PC-9 (cell line): ENCODE measurements around the gene STXBP2. TPM values are rescaled to one million over a fixed set of nuclear protein-coding genes. Genes with fewer than 3 reads are reported as not detected.

ENCODE experiments used
- BruUV-seq: library from RNA; stranded (reverse); fragments of 400-500 nt; replicated peaks from 2 replicates; lab custom pipeline; 2021; lab: Mats Ljungman, UMichigan
- CTCF ChIA-PET: fragments of 300-600 bp; sonication (Branson Sonifier 250); formaldehyde crosslinking; loops from one replicate; lab custom pipeline; 2022; ENCODE audit warnings: antibody characterized with exemption; lab: Charles Lee
- POLR2A ChIA-PET: fragments of 300-600 bp; sonication (Branson Sonifier 250); formaldehyde crosslinking; loops from one replicate; lab custom pipeline; 2022; ENCODE audit warnings: antibody characterized with exemption; ENCODE audit not compliant: unreplicated experiment; lab: Charles Lee
- DNase-seq, 2 experiments: peaks; one replicate each; pipeline versions ENCODE4 v3.0.0 to v3.0.0-alpha.2; 2015 to 2022; ENCODE audit warnings: mixed read lengths in 1 of 2
- H2AFZ ChIP-seq: fragments of 200-600 bp; sonication (generic); 2 replicates; pipeline ENCODE4 v1.8.1; 2017; ENCODE audit warnings: antibody characterized with exemption
- H3F3A ChIP-seq: fragments of 200-600 bp; sonication (generic); 2 replicates; pipeline ENCODE4 v1.8.1; 2017; ENCODE audit warnings: antibody characterized with exemption, mild to moderate bottlenecking, low read depth; ENCODE audit not compliant: insufficient read depth
- H3K27ac ChIP-seq: fragments of 200-600 bp; sonication (generic); 2 replicates; pipeline ENCODE4 v1.6.1; 2016; ENCODE audit warnings: mixed run types
- H3K27me3 ChIP-seq: fragments of 200-600 bp; sonication (generic); 2 replicates; pipeline ENCODE4 v1.6.1; 2016; ENCODE audit warnings: low read depth, mixed run types; ENCODE audit not compliant: insufficient read depth
- H3K36me3 ChIP-seq: fragments of 200-600 bp; sonication (generic); 2 replicates; pipeline ENCODE4 v1.6.1; 2016; ENCODE audit warnings: low read depth, mixed run types
- H3K4me1 ChIP-seq: fragments of 200-600 bp; sonication (generic); replicated peaks from 2 replicates; pipeline ENCODE4 v1.6.1; 2016; ENCODE audit warnings: mixed run types; ENCODE audit not compliant: insufficient read depth
- H3K4me2 ChIP-seq: fragments of 200-600 bp; sonication (generic); 2 replicates; pipeline ENCODE4 v1.6.1; 2017; ENCODE audit warnings: mixed run types
- H3K4me3 ChIP-seq: fragments of 200-600 bp; sonication (generic); 2 replicates; pipeline ENCODE4 v1.6.1; 2016; ENCODE audit warnings: mixed run types
- H3K79me2 ChIP-seq: fragments of 200-600 bp; sonication (generic); 2 replicates; pipeline ENCODE4 v1.6.1; 2017; ENCODE audit warnings: low read depth, mixed run types
- H3K9me2 ChIP-seq: fragments of 200-600 bp; sonication (generic); 2 replicates; pipeline ENCODE4 v1.8.1; 2017; ENCODE audit warnings: mild to moderate bottlenecking; ENCODE audit not compliant: insufficient read depth
- H3K9me3 ChIP-seq: fragments of 200-600 bp; sonication (generic); 2 replicates; pipeline ENCODE4 v1.8.1; 2016; ENCODE audit warnings: low read depth; ENCODE audit not compliant: insufficient read depth
- H4K20me1 ChIP-seq: fragments of 200-600 bp; sonication (generic); 2 replicates; pipeline ENCODE4 v1.8.1; 2017; ENCODE audit not compliant: insufficient read depth
- CTCF ChIP-seq: fragments of 200-600 bp; sonication (generic); conservative IDR thresholded peaks from 2 replicates; pipeline ENCODE4 v1.6.1; 2017; ENCODE audit warnings: mixed run types, antibody characterized with exemption, mild to moderate bottlenecking, moderate library complexity
- EZH2 ChIP-seq: fragments of 200-600 bp; sonication (generic); IDR thresholded peaks from 2 replicates; pipeline ENCODE4 v1.8.0; 2017; ENCODE audit warnings: antibody characterized with exemption, low read depth
- intact Hi-C: fragments of 100-400 bp; cut with micrococcal nuclease; formaldehyde crosslinking; loops from one replicate; pipeline ENCODE4 v1.10.0; 2022; ENCODE audit not compliant: unreplicated experiment
- total RNA-seq: library from RNA; stranded (reverse); gene quantifications from 2 replicates; pipeline ENCODE4 v1.2.3, GENCODE V29; 2021

STXBP2 gene
- total RNA-seq, 1 experiment from 2014 or later = 148 TPM

- H3K9me3 ChIP-seq = no peaks in the 10 kb centered on the region
- TF ChIP-seq EZH2 (no peak), CTCF (no peak)
- H3K27ac ChIP-seq = no peak overlapping the region
- no peak overlapping the region for H2AFZ ChIP-seq
- 0 out of 2 replicates have a peak, but pooled peaks cover 10% of the 10 kb centered on the region for H4K20me1 ChIP-seq
- no peak overlapping the region for H3K4me2 ChIP-seq
- H3K4me1 ChIP-seq = peaks cover 14% of the 10 kb centered on the region
- H3K79me2 ChIP-seq = peaks cover 40% of the 10 kb centered on the region
- H3K9me2 ChIP-seq = no peaks in the 10 kb centered on the region
- POLR2A ChIA-PET = no interaction called here
- H3K27me3 ChIP-seq = no peaks in the 10 kb centered on the region
- no peak for DNase-seq
- BruUV-seq = no TSS peak
- peaks cover 10% of the 10 kb centered on the region; the same call in 1 of the 2 replicates for H3K36me3 ChIP-seq
- peaks cover 6% of the 10 kb centered on the region; the same call in 1 of the 2 replicates for H3F3A ChIP-seq
- CTCF ChIA-PET = no interaction called here
- H3K4me3 ChIP-seq = no peak overlapping the region
- intact Hi-C loops = no loop called here
Measured at GRCh38 chr19:7624810-7625209, 12.1 kb upstream of the STXBP2 start.

- DNase-seq = no peak
- Histone ChIP-seq H3F3A (no peaks in the 10 kb centered on the region), H4K20me1 (0 out of 2 replicates have a peak, but pooled peaks cover 10% of the 10 kb centered on the region), H3K4me3 (no peak overlapping the region), H3K36me3 (peaks cover 10% of the 10 kb centered on the region; the same call in 1 of the 2 replicates), H3K9me3 (no peaks in the 10 kb centered on the region), H3K4me2 (no peak overlapping the region), H3K27me3 (no peaks in the 10 kb centered on the region), H3K4me1 (peaks cover 15% of the 10 kb centered on the region), H2AFZ (no peak overlapping the region), H3K9me2 (no peaks in the 10 kb centered on the region), H3K27ac (no peak overlapping the region), H3K79me2 (peaks cover 51% of the 10 kb centered on the region)
- ChIA-PET POLR2A (no interaction called here), CTCF (no interaction called here)
- intact Hi-C loops = no loop called here
- no TSS peak for BruUV-seq
- TF ChIP-seq CTCF (no peak), EZH2 (no peak)
Measured at GRCh38 chr19:7625763-7626372, 11.0 kb upstream of the STXBP2 start.

GRCh38 chr19:7627166-7627565 is 9.7 kb upstream of the STXBP2 start:
- no peak for DNase-seq
- no peaks in the 10 kb centered on the region for H3K9me3 ChIP-seq
- ChIA-PET POLR2A (interaction anchor here (0.5 kb wide), 1 partner anchor 17 kb away, joined by 4 read pairs; no protein-coding TSS in a partner anchor), CTCF (no interaction called here)
- no peaks in the 10 kb centered on the region for H3K27me3 ChIP-seq
- peaks cover 4% of the 10 kb centered on the region; the same call in 1 of the 2 replicates for H3K36me3 ChIP-seq
- TF ChIP-seq CTCF (no peak), EZH2 (no peak)
- H4K20me1 ChIP-seq = 0 out of 2 replicates have a peak, but pooled peaks cover 10% of the 10 kb centered on the region
- H3K79me2 ChIP-seq = peaks cover 62% of the 10 kb centered on the region
- H3K27ac ChIP-seq = no peak overlapping the region
- no peak overlapping the region for H2AFZ ChIP-seq
- peaks cover 18% of the 10 kb centered on the region for H3K4me1 ChIP-seq
- H3F3A ChIP-seq = no peaks in the 10 kb centered on the region
- no peaks in the 10 kb centered on the region for H3K9me2 ChIP-seq
- H3K4me3 ChIP-seq = no peak overlapping the region
- no peak overlapping the region for H3K4me2 ChIP-seq
- intact Hi-C loops = no loop called here
- no TSS peak for BruUV-seq
